Mucosa of descending colon (tissue), 3 donors: ENCODE measurements around the gene PLXNA4. TPM values are rescaled to one million over a fixed set of nuclear protein-coding genes. Genes with fewer than 3 reads are reported as not detected.

Experiments
- ATAC-seq: fragments of 200-7000 bp; cut with Tn5 transposase; one replicate; pipeline ENCODE4 v1.9.1; 2020; ENCODE audit warnings: mild to moderate bottlenecking, moderate library complexity
- DNase-seq, 3 donors: peaks; one replicate each; pipeline ENCODE4 v3.0.0-alpha.2; 2020
- H3K36me3 ChIP-seq: fragments of 200-600 bp; one replicate; pipeline ENCODE4 v1.8.0; 2021; ENCODE audit warnings: low read depth, mild to moderate bottlenecking
- H3K4me1 ChIP-seq: fragments of 200-600 bp; one replicate; pipeline ENCODE4 v1.8.0; 2021; ENCODE audit warnings: low read depth, mild to moderate bottlenecking
- H3K4me3 ChIP-seq: fragments of 200-600 bp; one replicate; pipeline ENCODE4 v1.8.0; 2021; ENCODE audit warnings: mild to moderate bottlenecking
- H3K9me3 ChIP-seq: fragments of 200-600 bp; one replicate; pipeline ENCODE4 v1.8.0; 2021; ENCODE audit warnings: mild to moderate bottlenecking
- intact Hi-C, 2 donors: fragments of 100-400 bp; cut with DNase I in 1 of 2; cut with micrococcal nuclease in 1 of 2; formaldehyde crosslinking; loops; one replicate each; pipeline versions ENCODE4 v1.11.0 to v1.11.1; 2022; cut with DNase I, micrococcal nuclease
- total RNA-seq, 3 donors: library from RNA; stranded (reverse); fragmentation: NEBNext Ultra II Directional in 2 of 3; extraction: Animal tissue kit (Norgen Biotek cat#: 25700) in 2 of 3; gene quantifications; one replicate each; pipeline versions ENCODE4 v1.2.1 to v1.2.4, GENCODE V29; 2021 to 2023
- TF ChIP-seq, protein P1 (sequence below): fragments of 200-600 bp; IDR thresholded peaks from one replicate; pipeline ENCODE4 v1.8.0; 2022; ENCODE audit warnings: antibody characterized with exemption, mild to moderate bottlenecking
- donor health status: DM: no; HTN: no; CAD: no; lungs with moderate emphysema.
- donor health status: DM: no; HTN: no; CAD: no.
- donor health status: DM: no; HTN: yes; CAD: no.

PLXNA4 gene
- total RNA-seq, 3 donors from 2014 or later = 0.78 to 3.5 (median 2.7) TPM

DNA sequence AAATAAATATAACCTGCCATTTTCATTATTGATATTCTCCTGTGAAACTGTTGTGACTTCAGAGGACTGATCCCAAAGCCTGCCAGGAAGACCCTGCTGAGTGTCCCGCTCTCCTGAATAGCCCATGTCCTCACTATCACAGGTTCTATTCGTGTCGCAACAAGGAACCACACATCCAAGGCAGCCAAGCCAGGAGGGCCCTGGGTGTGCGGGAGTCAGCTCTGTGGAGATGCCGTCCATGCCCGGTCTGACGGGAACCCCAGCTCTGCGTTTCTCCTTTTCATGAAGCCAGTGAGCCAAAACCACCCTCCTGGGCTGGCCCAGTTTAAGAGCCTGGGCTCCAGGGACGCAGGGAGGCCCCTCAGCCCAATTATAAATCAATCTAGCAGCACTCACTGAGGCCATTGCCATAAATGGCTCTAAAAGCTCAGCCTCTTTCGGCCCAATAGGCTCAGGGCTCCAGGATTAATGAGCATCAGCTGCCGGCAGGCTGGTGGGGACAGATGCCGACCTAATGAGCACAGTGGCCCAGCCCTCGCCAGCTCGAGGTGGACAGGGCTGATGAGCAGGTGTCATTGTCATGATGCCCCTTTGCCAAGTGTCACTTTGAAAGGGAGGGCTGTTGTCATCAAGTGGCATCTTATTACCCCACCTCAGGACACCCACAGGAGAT, 177.9 kb downstream of the PLXNA4 start:
- H3K4me1 ChIP-seq = peaks cover 2% of the 10 kb centered on the region

GRCh38 chr7:132397070-132397469, 179.2 kb downstream of the PLXNA4 start:
- no peak overlapping the region for H3K4me3 ChIP-seq
- peaks cover 2% of the 10 kb centered on the region for H3K4me1 ChIP-seq
- no peak for DNase-seq
- no peaks in the 10 kb centered on the region for H3K9me3 ChIP-seq
- no peaks in the 10 kb centered on the region for H3K36me3 ChIP-seq
- ATAC-seq = no peak
- intact Hi-C loops = no loop called here
- TF ChIP-seq, protein P1, sequence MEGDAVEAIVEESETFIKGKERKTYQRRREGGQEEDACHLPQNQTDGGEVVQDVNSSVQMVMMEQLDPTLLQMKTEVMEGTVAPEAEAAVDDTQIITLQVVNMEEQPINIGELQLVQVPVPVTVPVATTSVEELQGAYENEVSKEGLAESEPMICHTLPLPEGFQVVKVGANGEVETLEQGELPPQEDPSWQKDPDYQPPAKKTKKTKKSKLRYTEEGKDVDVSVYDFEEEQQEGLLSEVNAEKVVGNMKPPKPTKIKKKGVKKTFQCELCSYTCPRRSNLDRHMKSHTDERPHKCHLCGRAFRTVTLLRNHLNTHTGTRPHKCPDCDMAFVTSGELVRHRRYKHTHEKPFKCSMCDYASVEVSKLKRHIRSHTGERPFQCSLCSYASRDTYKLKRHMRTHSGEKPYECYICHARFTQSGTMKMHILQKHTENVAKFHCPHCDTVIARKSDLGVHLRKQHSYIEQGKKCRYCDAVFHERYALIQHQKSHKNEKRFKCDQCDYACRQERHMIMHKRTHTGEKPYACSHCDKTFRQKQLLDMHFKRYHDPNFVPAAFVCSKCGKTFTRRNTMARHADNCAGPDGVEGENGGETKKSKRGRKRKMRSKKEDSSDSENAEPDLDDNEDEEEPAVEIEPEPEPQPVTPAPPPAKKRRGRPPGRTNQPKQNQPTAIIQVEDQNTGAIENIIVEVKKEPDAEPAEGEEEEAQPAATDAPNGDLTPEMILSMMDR = no peak

More for the DNA sequence above, 177.9 kb downstream of the PLXNA4 start:
- H3K36me3 ChIP-seq = no peaks in the 10 kb centered on the region
- H3K4me3 ChIP-seq = no peak overlapping the region
- ATAC-seq (no peak), DNase-seq (no peak)
- TF ChIP-seq, protein P1 = no peak
- H3K9me3 ChIP-seq = no peaks in the 10 kb centered on the region
- intact Hi-C loops = no loop called here

GRCh38 chr7:132395361-132395760, 180.9 kb downstream of the PLXNA4 start:
- no peaks in the 10 kb centered on the region for H3K36me3 ChIP-seq
- TF ChIP-seq, protein P1 = no peak
- no peak overlapping the region for H3K4me3 ChIP-seq
- intact Hi-C loops = no loop called here
- peaks cover 2% of the 10 kb centered on the region for H3K4me1 ChIP-seq
- ATAC-seq (no peak), DNase-seq (no peak)
- no peaks in the 10 kb centered on the region for H3K9me3 ChIP-seq

GRCh38 chr7:132394283-132395198, 181.7 kb downstream of the PLXNA4 start:
- Histone ChIP-seq H3K36me3 (no peaks in the 10 kb centered on the region), H3K4me1 (peaks cover 2% of the 10 kb centered on the region), H3K4me3 (no peak overlapping the region), H3K9me3 (no peaks in the 10 kb centered on the region)
- ATAC-seq = peak; percentile 31
- DNase-seq = no peak
- TF ChIP-seq, protein P1 = no peak
- intact Hi-C loops = no loop called here

GRCh38 chr7:132393789-132394261, 182.4 kb downstream of the PLXNA4 start:
- intact Hi-C loops = no loop called here
- Histone ChIP-seq H3K4me3 (no peak overlapping the region), H3K36me3 (no peaks in the 10 kb centered on the region), H3K4me1 (peaks cover 2% of the 10 kb centered on the region), H3K9me3 (no peaks in the 10 kb centered on the region)
- TF ChIP-seq, protein P1 = no peak
- DNase-seq = no peak
- peak; percentile 15 for ATAC-seq
